Esophagus squamous epithelium (tissue), 5 donors: ENCODE data around the gene BZW1. TPM values are rescaled to one million over a fixed set of nuclear protein-coding genes. Genes with fewer than 3 reads are reported as not detected.
"Not testable (repeated sequence)": the region's sequence is repeated elsewhere in the genome, so short reads cannot be mapped to it uniquely, and the experiment has no call there.

Experiments
- DNase-seq: peaks from one replicate; lab custom pipeline; 2025; lab: John Stamatoyannopoulos, UW
- H3K27ac ChIP-seq, 4 donors: fragments of 200-600 bp; sonication (generic); one replicate each; pipeline ENCODE4 v1.5.1; 2016 to 2019; ENCODE audit warnings: mild to moderate bottlenecking in 1 of 4
- H3K27me3 ChIP-seq, 4 donors: fragments of 200-600 bp; sonication (generic); 1 replicate in 3 of 4; 2 replicates in 1 of 4; pipeline versions ENCODE4 v1.5.1 to v1.6.0; 2017 to 2021; ENCODE audit warnings: antibody characterized with exemption in 1 of 4
- H3K36me3 ChIP-seq, 3 donors: fragments of 200-600 bp; sonication (generic); one replicate each; pipeline ENCODE4 v1.5.1; 2016 to 2019
- H3K4me1 ChIP-seq, 3 donors: fragments of 200-600 bp; sonication (generic); one replicate each; pipeline ENCODE4 v1.5.1; 2017 to 2019
- H3K4me3 ChIP-seq, 4 donors: fragments of 200-600 bp; sonication (generic); 1 replicate in 3 of 4; 2 replicates in 1 of 4; pipeline ENCODE4 v1.5.1; 2016 to 2019; ENCODE audit warnings: mild to moderate bottlenecking in 2 of 4, moderate library complexity in 1 of 4
- H3K9me3 ChIP-seq, 3 donors: fragments of 200-600 bp; sonication (generic); one replicate each; pipeline ENCODE4 v1.5.1; 2016 to 2019
- CTCF ChIP-seq, 6 experiments: fragments of 450-650 bp in 4 of 6; fragments of 200-600 bp in 2 of 6; sonication (generic) in 2 of 6; IDR thresholded peaks; one replicate each; pipeline ENCODE4 v1.5.1; 2016 to 2019; ENCODE audit warnings: antibody characterized with exemption in 6 of 6, mild to moderate bottlenecking in 4 of 6, moderate library complexity in 4 of 6
- POLR2A ChIP-seq, 4 donors: fragments of 450-650 bp; IDR thresholded peaks; one replicate each; pipeline ENCODE4 v1.6.1; 2017; ENCODE audit warnings: antibody characterized with exemption in 4 of 4, mild to moderate bottlenecking in 4 of 4, moderate library complexity in 3 of 4
- WGBS, 2 donors: methylation state at CpG; one replicate each; pipeline ENCODE4 v1.1.5; 2018; 5-methylcytosine and 5-hydroxymethylcytosine counted together
- intact Hi-C: fragments of 100-400 bp; cut with DNase I; formaldehyde crosslinking; loops from one replicate; pipeline ENCODE4 v1.15.0; 2022
- total RNA-seq, 4 donors: library from RNA; depleted of rRNA; stranded (reverse); fragments of >200 nt; gene quantifications; one replicate each; pipeline ENCODE4 v1.1.0, GENCODE V29; 2016
- donor health status: DM: yes; HTN: yes; CAD: no.

BZW1 gene
- total RNA-seq, 4 donors from 2014 or later: 129 to 303 (median 251) TPM

- H3K4me1 ChIP-seq: peaks cover 15 to 46% (median 34%) of the 10 kb centered on the region in 3 donors
- peak overlapping the region; percentile 23 to 98 (median 51) for H3K27ac ChIP-seq
- H3K4me3 ChIP-seq: peak overlapping the region in 1 of 4 donors; percentile 99
- no peak for DNase-seq
- intact Hi-C loops: loop anchor here (5.0 kb wide), 2 partner anchors 47 to 98 kb away; partner anchors contain the start of gene CLK1
- no peaks in the 10 kb centered on the region for H3K9me3 ChIP-seq
- H3K27me3 ChIP-seq: no peaks in the 10 kb centered on the region
- H3K36me3 ChIP-seq: peaks cover 9 to 68% (median 37%) of the 10 kb centered on the region in 3 donors
- TF ChIP-seq POLR2A (IDR thresholded peaks at IDR 0.05): no peak
- no peak for TF ChIP-seq CTCF (IDR thresholded peaks at IDR 0.05)
- 87 to 93% methylated on average over 1 of the region's 1 CpG for WGBS, 2 donors
Measured at GRCh38 chr2:200814917-200815316, 3.2 kb downstream of the BZW1 start.

- H3K4me3 ChIP-seq, intact Hi-C loops, H3K9me3 ChIP-seq, DNase-seq, H3K27ac ChIP-seq, H3K27me3 ChIP-seq: not testable (repeated sequence)
- 71 to 82% methylated on average over 3 of the region's 3 CpGs for WGBS, 2 donors
- peaks cover 0 to 20% (median 13%) of the 10 kb centered on the region in 3 donors for H3K4me1 ChIP-seq
- peaks cover 25 to 85% (median 58%) of the 10 kb centered on the region in 3 donors for H3K36me3 ChIP-seq
Measured at GRCh38 chr2:200818732-200819131, 7.0 kb downstream of the BZW1 start.

GRCh38 chr2:200820573-200821234 is 9.0 kb downstream of the BZW1 start:
- no peak for DNase-seq
- no peak overlapping the region for H3K27ac ChIP-seq
- no peaks in the 10 kb centered on the region for H3K27me3 ChIP-seq
- intact Hi-C loops: no loop called here
- H3K9me3 ChIP-seq: no peaks in the 10 kb centered on the region
- 93 to 94% methylated on average over 5 of the region's 5 CpGs for WGBS, 2 donors
- TF ChIP-seq POLR2A (IDR thresholded peaks at IDR 0.05): no peak
- TF ChIP-seq CTCF (IDR thresholded peaks at IDR 0.05): no peak
- H3K4me1 ChIP-seq: peaks cover 0 to under 1% (median 0%) of the 10 kb centered on the region in 3 donors
- peaks cover 25 to 84% (median 62%) of the 10 kb centered on the region in 3 donors for H3K36me3 ChIP-seq
- H3K4me3 ChIP-seq: no peak overlapping the region

- Histone ChIP-seq H3K4me1 (no peaks in the 10 kb centered on the region), H3K27ac (no peak overlapping the region), H3K4me3 (no peak overlapping the region), H3K9me3 (no peaks in the 10 kb centered on the region), H3K27me3 (no peaks in the 10 kb centered on the region), H3K36me3 (peaks cover 25 to 74% (median 55%) of the 10 kb centered on the region in 3 donors)
- 89 to 91% methylated on average over 6 of the region's 6 CpGs for WGBS, 2 donors
- DNase-seq: no peak
- intact Hi-C loops: no loop called here
- TF ChIP-seq POLR2A (IDR thresholded peaks at IDR 0.05): no peak
- TF ChIP-seq CTCF (IDR thresholded peaks at IDR 0.05): no peak
Measured at GRCh38 chr2:200821686-200822245, 10.1 kb downstream of the BZW1 start.

GRCh38 chr2:200828104-200828503 is 16.4 kb downstream of the BZW1 start:
- H3K27ac ChIP-seq: no peak overlapping the region
- peaks cover 0 to 21% (median 5%) of the 10 kb centered on the region in 3 donors for H3K36me3 ChIP-seq
- TF ChIP-seq CTCF (IDR thresholded peaks at IDR 0.05): no peak
- no peak for TF ChIP-seq POLR2A (IDR thresholded peaks at IDR 0.05)
- no peaks in the 10 kb centered on the region for H3K4me1 ChIP-seq
- intact Hi-C loops: no loop called here
- no peaks in the 10 kb centered on the region for H3K9me3 ChIP-seq
- no peaks in the 10 kb centered on the region for H3K27me3 ChIP-seq
- H3K4me3 ChIP-seq: no peak overlapping the region
- DNase-seq: no peak
- 85 to 86% methylated on average over 2 of the region's 2 CpGs for WGBS, 2 donors
